Head of caudate nucleus (tissue), 42 donors: ENCODE results near the gene ESR2.
A peak's percentile ranks its signal among the peaks of the same experiment; 100 is the strongest.
"Not testable (repeated sequence)": the region's sequence is repeated elsewhere in the genome, so short reads cannot be mapped to it uniquely, and the experiment has no call there.

Experiments used
- DNase-seq, 42 donors: peaks; one replicate each; pipeline versions ENCODE4 v3.0.0 to v3.0.0-alpha.2; 2020 to 2021; ENCODE audit warnings: mixed read lengths in 7 of 42
- intact Hi-C: fragments of 100-400 bp; cut with DNase I; formaldehyde crosslinking; loops from one replicate; pipeline ENCODE4 v1.15.0; 2022

Gene ESR2

DNA sequence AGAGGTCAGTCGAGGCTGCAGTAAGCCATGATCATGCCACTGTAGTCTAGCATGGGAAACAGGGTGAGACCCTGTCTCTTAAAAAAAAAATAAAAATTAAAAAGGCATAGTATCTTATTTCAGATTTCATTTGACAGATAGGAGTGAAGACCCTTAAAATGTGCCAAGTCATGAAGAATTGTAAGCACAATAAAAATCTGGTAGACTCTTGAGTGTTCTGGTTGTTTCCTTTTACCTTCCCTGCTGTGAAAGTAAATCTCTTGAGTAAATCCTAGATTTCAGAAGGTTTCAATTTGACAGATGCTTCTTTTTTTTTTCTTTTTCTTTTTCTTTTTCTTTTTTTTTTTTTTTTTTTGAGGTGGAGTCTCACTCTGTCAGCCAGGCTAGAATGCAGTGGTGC is 109.0 kb downstream of the ESR2 start:
- no peak for DNase-seq
- intact Hi-C loops, result no loop called here

DNA sequence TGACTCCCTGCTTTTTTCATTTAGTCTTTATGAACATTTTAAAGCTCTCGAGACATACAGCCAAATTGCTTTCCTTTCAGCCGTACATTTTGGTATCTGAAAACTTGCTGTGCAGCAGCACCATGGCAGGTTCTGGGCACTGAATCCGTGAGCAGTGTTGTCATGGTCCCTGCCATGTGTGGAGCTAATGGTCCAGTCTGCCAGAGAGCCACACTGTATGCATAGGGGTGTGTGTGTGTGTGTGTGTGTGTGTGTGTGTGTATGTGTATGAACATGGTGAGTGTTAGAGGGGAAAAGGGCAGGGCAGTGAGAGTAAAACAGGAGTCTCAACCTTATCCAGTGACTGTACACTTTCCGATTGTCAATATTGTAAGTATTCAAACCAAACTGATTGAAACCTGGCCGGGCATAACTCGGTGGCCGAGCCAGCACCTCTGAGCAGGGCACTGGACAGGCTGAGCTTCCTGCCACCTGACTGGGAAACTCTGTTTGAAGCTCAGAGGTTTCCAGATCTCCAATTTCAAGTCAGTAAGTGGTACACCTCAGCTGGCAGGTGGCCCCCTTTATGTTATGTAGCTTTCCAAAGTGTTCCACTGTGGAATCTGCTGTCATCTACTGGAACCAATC is 110.0 kb downstream of the ESR2 start:
- no peak for DNase-seq
- intact Hi-C loops, result no loop called here

DNA sequence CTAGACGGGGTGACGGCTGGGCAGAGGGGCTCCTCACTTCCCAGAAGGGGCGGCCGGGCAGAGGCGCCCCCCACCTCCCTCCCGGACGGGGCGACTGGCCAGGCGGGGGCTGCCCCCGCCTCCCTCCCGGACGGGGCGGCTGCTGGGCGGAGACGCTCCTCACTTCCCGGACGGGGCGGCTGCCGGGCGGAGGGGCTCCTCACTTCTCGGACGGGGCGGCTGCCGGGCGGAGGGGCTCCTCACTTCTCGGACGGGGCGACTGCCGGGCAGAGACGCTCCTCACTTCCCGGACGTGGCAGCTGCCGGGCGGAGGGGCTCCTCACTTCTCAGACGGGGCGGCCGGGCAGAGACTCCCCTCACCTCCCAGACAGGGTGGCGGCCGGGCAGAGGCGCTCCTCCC is 111.3 kb downstream of the ESR2 start:
- DNase-seq, result not testable (repeated sequence)

DNA sequence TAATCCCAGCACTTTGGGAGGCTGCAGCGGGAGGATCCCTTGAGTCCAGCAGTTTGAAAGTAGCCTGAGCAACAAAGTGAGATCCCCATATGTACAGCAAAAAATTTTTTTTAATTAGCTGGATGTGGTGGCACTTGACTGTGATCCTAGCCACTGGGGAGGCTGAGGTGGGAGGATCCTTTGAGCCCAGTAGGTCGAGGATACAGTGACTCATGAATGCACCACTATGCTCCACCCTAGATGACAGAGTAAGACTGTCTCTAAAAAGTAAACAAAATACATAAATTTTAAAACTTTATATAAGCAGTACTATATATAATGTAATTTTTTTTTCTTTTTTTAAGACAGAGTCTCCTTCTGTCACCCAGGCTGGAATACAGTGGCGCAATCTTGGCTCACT is 115.4 kb downstream of the ESR2 start:
- no peak for DNase-seq

More for the DNA sequence above, 111.3 kb downstream of the ESR2 start:
- intact Hi-C loops, result not testable (repeated sequence)

DNA sequence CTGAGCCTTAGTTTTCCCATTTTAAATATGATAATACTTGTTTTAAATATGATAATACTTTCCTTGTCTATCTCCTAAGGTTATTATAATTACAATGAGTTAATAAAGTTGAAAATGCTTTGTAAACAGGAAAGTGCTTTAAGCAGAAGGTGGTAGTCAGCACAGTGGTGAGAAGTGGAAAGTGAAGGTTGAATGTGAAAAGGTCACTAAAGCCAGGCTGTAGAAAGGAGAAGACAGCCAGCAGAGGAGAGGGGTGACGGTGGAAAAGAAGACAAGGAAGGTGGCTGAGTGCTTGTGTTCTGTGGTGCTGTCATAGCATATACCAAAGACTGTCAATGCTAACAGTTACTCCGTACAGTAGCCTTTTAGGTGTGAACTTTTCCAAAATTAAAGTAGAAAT is 117.8 kb downstream of the ESR2 start:
- DNase-seq, result no peak
- intact Hi-C loops, result no loop called here

More for the DNA sequence above, 115.4 kb downstream of the ESR2 start:
- intact Hi-C loops, result no loop called here

DNA sequence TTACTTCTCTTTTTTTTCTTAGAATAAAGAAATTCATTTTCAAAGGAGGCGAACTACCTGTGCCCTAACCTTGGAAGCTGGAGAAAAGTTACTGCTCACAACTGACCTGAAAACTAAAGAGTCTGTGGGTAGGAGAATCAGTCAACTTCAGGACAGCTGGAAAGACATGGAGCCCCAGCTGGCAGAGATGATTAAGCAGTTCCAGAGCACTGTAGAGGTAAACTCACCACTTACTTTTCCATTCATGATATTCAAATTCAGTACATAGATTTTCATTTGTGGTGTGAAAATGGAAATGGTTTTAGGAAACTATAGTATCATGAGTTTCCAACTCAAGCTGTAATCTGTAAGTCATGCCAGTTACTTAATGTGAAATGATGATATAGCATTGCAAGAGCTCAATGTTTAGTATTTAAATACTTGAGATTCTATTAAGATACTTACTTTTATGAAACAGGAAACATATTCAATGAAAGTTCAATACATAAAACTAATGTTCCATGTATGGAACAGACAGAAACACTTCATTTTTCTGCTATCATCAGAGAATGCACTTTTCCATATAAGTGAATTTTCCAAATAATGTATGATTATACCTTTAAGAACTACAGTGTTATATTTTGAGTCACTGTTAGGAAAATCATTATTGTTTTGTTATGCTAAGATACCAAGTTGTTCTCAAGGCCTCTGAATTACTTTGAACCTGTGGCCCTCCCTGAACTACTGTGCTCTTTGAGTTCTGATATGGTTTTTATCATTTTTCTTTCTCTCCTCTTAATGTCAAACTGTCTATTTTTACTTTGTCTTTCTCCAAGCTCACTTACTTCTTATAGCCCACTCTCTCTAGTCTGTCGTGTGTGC is 119.0 kb downstream of the ESR2 start:
- intact Hi-C loops, result no loop called here
- DNase-seq, result no peak

DNA sequence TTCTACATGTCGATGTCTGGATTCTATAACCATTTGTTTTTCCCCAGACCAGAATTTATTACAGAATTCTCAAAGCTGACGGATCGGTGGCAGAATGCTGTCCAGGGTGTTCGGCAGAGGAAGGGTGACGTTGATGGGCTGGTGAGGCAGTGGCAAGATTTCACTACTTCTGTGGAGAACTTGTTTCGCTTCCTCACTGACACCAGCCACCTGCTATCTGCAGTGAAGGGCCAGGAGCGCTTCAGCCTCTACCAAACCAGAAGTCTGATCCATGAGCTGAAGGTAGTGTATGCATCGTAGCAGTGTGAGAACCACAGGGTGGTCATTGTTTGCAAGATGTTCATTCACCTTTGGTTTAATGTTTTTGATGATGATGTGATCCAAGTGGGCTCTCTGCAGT is 124.0 kb downstream of the ESR2 start:
- intact Hi-C loops, result no loop called here
- peak in 1 of 42 donors; percentile 9 for DNase-seq

DNA sequence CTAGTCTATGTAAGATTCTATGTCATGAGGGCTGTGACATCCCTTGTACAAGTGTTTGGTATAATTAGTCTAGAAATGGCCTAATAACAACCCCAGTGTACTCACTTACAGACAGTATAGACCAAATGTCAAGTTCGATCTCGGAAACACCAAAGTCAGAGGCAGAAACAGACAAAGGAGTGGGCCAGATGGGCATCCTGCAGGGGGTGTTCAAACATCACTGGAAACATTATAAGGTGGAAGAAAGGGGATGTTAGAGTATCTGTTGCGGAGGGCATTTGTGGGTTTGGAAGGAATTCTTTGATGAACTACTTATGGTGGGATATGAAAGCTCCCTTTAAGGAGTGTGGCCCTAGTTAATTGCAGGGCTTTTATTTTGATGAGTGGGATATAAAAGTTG is 134.6 kb downstream of the ESR2 start:
- peak in 1 of 42 donors; percentile 3 for DNase-seq
- intact Hi-C loops, result no loop called here

DNA sequence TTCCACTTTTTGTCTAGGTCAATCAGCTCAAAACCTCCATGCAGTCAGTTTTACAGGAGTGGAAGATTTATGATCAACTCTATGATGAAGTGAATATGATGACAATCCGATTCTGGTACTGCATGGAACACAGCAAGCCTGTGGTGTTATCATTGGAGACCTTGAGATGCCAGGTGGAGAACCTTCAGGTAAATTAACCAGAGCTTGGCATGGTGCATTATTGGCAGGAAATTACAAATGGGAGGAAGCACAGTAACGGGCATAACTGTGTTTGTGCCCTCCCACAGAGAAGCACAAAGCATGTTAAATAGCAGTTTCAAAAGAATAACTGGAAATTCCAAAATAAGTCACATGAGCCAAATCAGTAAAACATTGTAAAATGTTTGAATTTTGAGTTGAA is 135.6 kb downstream of the ESR2 start:
- intact Hi-C loops, result no loop called here
- no peak for DNase-seq

DNA sequence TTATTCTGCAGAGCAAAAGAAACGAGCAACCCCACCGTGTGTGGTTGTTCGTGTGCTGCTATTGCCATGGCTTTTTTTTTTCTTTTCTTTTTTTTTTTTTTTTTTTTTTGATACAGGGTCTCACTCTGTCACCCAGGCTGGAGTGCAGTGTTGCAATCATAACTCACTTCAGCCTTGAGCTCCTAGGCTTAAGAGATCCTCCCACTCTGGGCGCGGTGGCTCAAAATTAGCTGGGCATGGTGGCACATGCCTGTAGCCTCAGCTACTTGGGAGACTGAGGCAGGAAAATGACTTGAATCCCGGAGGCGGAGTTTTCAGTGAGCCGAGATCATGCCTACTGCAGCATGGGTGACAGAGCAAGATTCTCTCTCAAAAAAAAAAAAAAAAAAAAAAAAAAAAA is 144.2 kb downstream of the ESR2 start:
- no peak for DNase-seq
- intact Hi-C loops, result no loop called here

DNA sequence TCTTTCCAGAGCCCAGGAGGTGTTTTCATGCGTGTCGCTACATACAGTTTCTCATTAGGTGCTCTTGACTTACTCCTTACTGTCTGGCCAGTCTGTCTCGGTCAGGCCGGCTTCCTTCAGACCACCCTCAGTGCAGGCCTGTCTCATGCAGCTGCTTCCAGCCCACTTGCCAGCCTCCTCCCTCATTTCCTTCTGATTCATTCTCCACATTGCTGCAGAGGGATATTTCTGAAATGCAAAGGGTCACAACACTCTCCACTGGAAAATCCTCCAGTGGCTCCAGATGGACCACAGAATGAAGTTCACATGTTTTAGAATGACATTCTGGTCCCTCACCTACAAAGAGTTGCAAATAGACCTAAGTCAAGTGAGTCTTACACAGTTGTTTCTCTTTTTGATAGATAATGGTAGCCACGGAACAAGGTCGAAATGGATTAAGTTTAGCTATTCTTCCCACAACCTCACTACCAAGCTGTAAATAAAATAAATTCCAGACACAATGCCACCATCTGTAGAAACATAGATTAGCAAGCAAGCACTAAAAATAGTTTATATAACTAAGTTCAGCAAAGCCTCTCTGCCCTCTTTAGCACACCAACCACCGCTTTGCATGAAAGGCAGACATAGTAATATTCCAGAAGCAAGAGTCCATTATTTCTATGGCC is 146.9 kb downstream of the ESR2 start:
- DNase-seq, result no peak
- intact Hi-C loops, result no loop called here

DNA sequence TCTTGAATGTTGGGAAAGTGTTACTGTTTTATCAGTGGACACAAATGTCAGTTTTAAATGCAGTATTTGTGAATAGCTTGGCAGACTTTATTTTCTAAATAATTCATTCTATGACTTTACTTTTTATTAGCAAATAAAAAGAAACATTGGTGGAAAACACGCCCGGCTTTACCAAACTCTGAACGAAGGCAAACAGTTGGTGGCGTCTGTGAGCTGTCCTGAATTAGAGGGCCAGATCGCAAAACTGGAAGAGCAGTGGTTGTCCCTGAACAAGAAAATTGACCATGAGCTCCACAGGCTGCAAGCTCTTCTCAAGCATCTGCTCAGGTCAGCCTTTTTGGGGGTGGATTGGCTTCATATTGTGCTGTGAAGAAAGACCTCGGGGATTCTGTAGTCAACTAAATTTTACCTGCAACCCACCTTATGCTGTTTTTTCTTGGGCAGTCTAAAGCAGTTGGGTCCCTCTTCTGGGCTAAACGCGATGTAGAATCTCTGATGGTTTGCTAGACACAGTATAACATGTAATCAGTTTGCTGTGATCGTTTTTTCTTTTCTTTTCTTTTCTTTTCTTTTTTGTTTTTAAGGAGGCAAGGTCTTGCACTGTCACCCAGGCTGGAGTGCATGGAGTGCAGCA is 156.4 kb downstream of the ESR2 start:
- intact Hi-C loops, result no loop called here
- DNase-seq, result peak in 11 of 42 donors; percentile 4 to 49 (median 18)

DNA sequence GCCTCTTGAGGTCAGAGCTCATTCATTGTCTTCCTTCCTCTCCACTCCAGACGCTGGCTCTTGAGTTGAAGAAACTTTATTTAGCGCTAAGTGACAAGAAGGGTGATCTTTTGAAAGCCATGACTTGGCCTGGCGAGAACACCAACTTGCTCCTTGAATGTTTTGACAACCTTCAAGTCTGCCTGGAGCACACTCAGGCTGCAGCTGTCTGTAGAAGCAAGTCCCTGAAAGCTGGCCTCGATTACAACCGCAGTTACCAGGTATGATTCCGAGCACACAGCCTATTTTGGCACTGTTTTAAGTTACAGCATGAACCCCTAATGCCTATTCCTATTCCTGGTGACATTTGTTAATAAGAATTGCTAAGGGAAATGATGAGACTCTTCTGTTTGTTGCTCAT is 167.6 kb downstream of the ESR2 start:
- intact Hi-C loops, result no loop called here
- DNase-seq, result no peak

DNA sequence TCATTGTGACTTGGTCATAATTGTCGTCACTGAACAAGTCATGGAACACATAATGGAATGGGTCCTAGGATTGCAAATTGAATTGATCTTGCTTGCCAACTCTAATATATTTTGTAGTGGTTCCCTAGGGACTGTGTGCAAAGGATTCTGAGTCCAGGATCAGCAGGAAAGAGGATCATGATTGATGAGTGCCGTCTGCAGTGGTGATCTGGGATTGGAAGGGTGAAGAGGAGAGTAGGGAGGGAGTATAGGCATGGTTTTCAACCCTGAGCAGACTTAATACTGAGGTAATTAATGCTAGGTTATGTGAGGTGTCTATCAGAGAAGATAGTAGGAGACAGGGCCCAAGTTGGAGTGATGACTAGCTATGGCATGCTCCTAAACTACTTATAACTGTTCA is 168.9 kb downstream of the ESR2 start:
- intact Hi-C loops, result no loop called here
- no peak for DNase-seq

DNA sequence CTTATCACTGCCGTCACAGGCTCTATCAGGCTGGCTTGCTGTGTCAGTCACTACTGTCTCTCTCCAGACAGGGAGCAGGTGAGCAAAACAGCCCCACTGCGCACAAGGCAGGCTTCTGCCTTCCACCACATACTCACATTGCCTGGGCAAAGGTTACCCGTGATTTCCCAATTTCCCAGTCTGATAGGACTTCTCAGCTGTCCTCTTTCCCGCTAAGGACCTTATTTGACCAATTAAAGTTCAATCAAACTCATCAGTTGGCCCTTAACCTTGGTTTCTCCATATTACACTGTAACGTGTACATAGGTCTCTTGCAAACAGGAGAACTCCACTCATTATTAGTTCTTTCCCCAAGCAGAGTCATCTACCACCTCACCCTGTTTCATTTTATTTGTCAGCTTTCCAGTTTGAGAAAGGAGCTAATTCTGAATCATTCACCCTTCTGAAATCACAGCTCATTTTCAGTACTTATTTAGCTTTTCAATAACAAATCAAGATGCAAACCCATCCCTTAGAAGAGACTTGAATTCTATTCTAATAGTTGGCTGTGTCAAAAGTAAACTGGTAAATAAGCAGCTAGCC is 170.8 kb downstream of the ESR2 start:
- intact Hi-C loops, result no loop called here
- DNase-seq, result no peak

DNA sequence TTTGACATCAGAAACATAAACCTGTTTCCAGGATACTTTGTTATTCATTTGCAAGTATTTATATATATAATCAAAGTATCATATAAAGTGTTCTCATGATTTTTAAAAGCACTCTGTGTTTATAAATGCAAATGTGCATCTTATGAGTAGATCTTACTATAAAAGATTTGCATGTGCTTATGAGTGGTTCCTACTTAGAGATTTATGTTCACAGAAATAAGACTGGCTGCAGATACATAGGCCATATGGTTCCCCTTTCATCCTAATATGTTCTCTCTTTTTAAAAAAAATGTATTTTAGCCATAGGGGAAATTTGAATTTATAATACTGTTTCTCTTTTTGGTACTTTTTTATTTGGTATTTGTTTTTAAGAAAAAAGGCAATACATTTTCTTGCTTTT is 174.2 kb downstream of the ESR2 start:
- DNase-seq, result no peak
- intact Hi-C loops, result no loop called here

DNA sequence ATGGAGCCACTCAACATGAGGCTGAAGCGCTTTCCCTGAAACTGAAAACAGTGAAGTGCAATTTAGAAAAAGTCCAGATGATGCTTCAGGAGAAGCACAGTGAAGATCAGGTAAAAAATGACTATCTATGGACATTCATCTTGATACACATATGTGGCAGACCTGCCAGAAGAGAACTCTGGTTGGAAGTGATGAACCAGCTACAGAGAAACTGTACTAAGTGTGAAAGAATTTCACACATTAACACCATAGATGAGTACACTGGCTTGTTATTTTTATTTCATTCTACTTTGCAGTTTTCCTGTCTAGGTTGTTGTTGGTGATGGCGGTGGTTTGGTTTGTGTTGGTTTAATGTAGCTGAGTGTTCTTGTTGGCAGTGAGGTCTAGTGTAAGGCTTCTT is 174.7 kb downstream of the ESR2 start:
- intact Hi-C loops, result no loop called here
- DNase-seq, result no peak

DNA sequence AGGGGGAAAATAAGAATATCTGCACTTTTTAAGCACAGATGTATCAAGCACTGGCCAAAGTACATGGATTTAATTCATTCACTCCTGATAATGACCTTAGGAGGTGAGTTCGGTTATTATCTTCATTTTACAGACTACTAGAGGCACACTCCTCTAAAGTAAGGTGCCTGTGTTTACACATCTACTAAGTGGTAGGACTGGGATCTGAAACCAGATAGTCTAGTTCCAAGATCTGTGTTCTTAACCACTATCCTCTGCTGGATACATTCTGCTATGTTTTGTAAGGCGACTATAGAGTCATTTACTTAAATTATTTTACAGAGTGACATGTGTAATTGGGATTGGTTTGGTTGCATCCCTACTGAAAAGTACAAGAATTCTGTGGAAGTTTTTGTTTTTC is 175.3 kb downstream of the ESR2 start:
- intact Hi-C loops, result no loop called here
- DNase-seq, result no peak

DNA sequence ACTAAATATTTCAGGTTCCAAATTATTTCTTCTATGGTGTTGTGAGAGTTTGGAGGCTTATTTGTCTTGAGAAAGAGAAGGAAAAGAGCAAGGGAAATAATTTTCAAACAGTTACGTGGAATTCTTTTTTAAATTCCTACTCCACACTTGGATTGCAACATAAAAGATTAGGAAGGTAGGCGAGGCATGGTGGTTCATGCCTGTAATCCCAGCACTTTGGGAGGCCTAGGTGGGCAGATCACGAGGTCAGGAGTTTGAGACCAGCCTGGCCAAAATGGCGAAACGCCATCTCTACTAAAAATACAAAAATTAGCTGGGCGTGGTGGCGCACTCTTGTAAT is 175.8 kb downstream of the ESR2 start:
- DNase-seq, intact Hi-C loops: not testable (repeated sequence)
